Non-pigmented ciliary epithelial cell (primary cell): ENCODE data around the gene SORCS2.

Source experiments
- DNase-seq: peaks from one replicate; pipeline ENCODE4 v3.0.0-alpha.2; 2010; ENCODE audit warnings: low read depth

SORCS2 gene

DNA sequence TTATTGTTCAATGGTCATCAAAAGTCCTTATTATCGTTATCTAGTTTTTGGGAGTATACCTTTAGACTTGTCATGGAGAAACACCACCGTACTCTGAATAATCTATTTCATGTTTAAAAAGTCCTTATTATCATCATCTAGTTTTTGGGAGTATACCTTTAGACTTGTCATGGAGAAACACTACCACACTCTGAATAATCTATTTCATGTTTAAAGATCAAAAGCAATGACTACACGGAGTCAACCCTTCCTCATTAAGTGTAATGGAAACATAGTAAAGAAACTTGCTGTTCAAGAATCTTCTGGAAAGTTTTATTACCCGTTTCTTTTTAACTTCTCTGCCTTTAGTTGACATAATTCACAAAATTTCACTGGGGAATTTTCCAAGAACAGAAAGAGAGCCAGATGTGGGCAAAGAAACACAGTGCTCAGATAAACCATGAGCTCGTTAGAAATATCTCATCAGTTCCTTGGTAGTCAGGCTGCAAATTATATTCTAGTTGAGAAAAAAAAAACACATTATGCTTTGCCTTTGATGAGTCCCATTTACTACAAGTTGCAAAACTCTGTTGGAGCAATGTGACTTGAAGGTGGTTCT is 588.5 kb downstream of the SORCS2 start:
- DNase-seq = no peak

DNA sequence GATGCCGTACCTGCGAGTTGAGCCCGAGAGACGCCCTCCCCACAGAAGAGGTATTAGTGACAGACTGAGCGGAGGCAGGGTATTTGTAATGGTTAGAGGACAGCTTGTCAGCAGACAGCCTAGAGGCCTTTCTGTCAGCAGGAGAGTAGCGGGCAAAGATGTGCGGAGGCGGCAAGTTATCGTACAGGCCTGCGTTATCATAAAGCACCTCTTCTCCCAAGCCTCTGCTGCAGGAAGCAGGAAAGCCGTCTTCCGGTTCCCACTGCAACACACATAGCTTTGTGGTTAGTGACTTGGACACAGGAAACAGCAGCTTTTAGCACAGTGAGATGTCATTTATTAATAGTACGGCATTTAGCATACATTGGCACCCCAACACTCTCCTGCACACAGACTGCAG is 589.0 kb downstream of the SORCS2 start:
- no peak for DNase-seq

GRCh38 chr4:7781993-7782392 is 589.7 kb downstream of the SORCS2 start:
- no peak for DNase-seq

- DNase-seq = no peak
Observed at GRCh38 chr4:7782783-7783182, 590.4 kb downstream of the SORCS2 start.

DNA sequence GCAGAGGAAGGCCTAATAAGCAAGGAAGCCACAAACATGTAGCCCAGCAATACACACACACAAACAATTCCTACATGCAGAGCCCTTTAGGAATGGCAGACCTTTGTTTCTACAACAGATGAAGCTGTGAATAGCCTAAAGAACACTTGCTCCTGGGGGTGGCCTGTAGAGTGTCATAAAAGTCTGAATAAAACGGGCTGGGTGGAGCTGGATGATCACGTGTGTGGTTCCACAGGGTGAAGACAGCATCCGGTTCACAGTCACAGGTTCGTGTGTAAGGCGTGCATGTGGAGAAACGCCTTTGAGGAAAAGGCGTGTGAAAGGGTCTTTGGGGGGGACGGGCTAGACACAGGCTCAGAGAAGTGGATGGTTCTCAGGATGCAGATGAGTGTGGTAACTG is 591.2 kb downstream of the SORCS2 start:
- no peak for DNase-seq

DNA sequence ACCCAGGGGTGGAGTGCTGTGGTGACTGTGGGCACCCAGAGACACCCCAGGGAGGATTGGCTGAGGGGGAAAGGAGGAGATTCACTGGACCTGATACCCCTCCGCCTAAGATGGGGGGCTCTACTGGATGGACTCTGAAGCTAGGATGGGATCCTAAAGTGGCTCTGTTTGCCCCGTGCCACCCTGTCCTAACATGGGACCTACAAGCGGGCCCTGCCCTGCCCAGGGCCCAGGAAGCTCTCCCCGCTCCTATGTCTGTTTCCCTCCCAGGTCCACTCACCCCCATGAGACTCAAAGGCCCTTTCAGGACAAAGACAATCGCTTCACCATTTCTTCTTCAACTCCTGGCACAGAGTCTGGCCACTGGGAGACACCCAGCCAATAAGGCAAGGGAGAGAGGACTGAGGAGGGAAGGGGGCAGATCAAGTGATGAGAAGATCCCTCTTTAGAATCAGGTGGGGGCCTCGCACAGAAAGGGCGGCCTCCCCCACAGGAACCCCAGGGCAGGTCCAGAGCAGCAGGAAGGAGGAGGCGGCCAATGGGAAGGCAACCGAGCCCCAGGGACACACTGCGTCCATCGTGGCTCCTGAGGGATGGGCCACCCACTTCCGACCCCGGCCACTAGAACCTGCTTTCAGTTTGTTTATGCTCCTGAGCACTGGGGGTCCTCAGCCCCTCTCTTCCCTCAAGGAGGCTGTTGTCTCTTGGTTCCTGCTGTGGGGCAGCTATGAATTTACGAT is 592.0 kb downstream of the SORCS2 start:
- DNase-seq = no peak

- DNase-seq = peak; percentile 65
Observed at GRCh38 chr4:7785017-7785416, 592.7 kb downstream of the SORCS2 start.

- no peak for DNase-seq
Observed at GRCh38 chr4:7786040-7786439, 593.7 kb downstream of the SORCS2 start.

GRCh38 chr4:7786517-7786916 is 594.2 kb downstream of the SORCS2 start:
- no peak for DNase-seq

DNA sequence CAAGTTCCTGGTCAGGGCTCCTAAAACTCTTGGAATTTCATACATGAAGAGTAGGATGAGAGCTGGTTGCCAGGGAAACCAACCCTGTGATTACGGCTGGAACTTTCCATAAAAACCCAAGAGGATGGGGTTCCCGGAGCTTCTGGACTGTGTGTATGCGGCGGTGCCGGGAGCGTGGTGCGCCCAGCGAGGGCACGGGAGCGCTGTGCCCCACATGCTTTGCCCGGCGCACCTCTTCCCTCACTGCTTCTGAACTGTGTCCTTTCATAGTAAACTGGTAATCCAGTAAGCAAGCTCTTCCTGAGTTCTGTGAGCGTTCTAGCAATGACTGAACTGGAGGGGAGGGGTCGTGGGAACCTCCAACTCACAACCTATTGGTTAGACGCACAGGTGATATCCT is 594.7 kb downstream of the SORCS2 start:
- no peak for DNase-seq

GRCh38 chr4:7787681-7788141 is 595.4 kb downstream of the SORCS2 start:
- no peak for DNase-seq

GRCh38 chr4:7788193-7788592 is 595.9 kb downstream of the SORCS2 start:
- no peak for DNase-seq

DNA sequence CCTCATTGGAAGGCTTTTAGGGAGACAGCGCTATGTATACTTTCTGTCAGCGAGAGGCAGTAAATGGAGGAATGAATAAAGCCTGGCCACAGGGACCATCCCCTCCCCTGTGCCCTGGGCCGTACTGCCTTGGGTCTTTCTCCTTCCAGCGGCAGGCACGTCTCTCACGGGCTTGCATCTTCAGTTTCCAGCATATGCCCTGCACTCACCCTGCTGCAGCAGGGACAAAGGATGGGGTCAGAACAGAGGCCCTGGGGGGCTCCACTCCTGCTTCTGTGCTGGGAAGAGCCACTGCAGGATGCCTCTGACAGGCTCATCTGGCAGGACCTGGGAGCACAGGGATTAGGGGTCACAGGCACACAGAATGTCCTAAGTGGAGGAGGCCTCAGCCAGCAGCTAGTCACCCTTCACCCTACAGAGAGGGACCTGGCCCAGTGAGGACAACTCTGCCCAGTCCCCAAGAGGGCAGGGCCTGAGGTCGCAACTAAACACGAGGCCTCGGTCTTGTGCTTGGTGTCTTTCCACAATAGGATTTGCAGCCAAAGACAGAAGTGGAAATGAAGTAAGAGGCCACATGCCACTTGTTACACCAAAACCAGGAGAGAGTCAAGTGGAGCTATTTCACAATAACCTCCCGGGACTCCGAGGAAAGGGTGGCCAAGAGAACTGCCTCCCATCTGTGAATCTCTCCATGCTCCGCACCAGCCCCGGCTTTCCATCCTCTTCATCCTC is 596.5 kb downstream of the SORCS2 start:
- DNase-seq = no peak

DNA sequence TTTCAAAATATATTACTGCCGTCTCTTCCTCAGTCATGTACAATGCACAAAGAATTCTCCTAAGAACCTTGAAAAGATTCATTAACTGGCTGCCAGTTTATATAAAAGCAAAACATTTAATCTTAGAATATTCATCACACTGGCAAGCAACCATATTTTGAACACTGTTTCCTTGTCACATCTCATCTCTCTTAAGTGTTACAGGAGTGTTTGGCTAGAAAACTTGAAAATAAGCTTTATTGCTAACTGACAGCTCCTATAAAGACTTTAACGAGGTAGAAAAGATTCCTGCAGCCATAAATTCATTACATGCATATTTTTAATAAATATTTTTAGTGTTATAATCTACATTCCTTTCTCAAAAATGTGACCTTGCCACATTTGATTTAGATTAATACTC is 597.7 kb downstream of the SORCS2 start:
- DNase-seq = no peak

DNA sequence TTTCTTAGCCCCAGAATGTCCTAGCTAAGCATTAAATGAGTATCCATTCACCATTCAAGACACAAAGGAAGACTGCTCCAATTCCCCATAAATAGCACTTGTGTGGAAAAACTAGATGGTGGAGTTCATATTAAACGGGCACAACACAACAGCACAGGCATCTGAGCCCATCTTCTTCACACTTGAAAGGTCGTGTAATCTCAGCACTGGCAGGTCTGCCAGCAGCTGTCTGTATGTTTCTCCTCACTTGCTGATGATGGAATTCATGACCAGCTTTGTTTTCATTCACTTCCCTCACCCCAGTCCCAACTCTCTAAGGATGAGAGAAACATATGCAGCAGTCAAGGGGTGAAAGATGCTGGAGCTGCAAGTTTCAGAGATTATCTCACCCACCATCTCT is 598.7 kb downstream of the SORCS2 start:
- no peak for DNase-seq
